Ovary (tissue), 9 donors: ENCODE data around the gene TNFRSF11A. TPM values are rescaled to one million over a fixed set of nuclear protein-coding genes. Genes with fewer than 3 reads are reported as not detected.

Experiments used
- DNase-seq, 5 donors: peaks; one replicate each; pipeline ENCODE4 v3.0.0-alpha.2; 2019 to 2020
- H3K27ac ChIP-seq, 2 donors: fragments of 200-600 bp; one replicate each; pipeline versions ENCODE4 v1.5.1 to v1.8.0; 2019 to 2022
- H3K27me3 ChIP-seq: fragments of 200-600 bp; one replicate; pipeline ENCODE4 v1.8.0; 2022
- H3K36me3 ChIP-seq: fragments of 200-600 bp; sonication (generic); one replicate; pipeline ENCODE4 v1.5.1; 2019
- H3K4me1 ChIP-seq: one replicate; pipeline ENCODE4 v1.8.1; 2013; ENCODE audit warnings: mild to moderate bottlenecking, moderate library complexity; ENCODE audit not compliant: insufficient read depth
- H3K4me3 ChIP-seq: fragments of 200-600 bp; sonication (generic); one replicate; pipeline ENCODE4 v1.5.1; 2017
- H3K9me3 ChIP-seq, 2 donors: fragments of 200-600 bp in 1 of 2; sonication (generic) in 1 of 2; one replicate each; pipeline versions ENCODE4 v1.5.1 to v1.8.1; 2013 to 2019; ENCODE audit warnings: mild to moderate bottlenecking in 1 of 2, moderate library complexity in 1 of 2
- EP300 ChIP-seq: sonication (generic); formaldehyde crosslinking; IDR thresholded peaks from one replicate; pipeline ENCODE4 v1.6.1; 2017; ENCODE audit warnings: antibody characterized with exemption
- POLR2A ChIP-seq: fragments of 450-650 bp; IDR thresholded peaks from one replicate; pipeline ENCODE4 v1.6.1; 2017; ENCODE audit warnings: antibody characterized with exemption, mild to moderate bottlenecking, moderate library complexity
- WGBS, 3 donors: extraction: QIAGEN DNeasy Blood & Tissue Kit in 1 of 3; methylation state at CpG; one replicate each; pipeline versions ENCODE4 v1.1.5 to v1.1.7; 2013 to 2017; 5-methylcytosine and 5-hydroxymethylcytosine counted together
- intact Hi-C, 4 donors: fragments of 100-400 bp; cut with DNase I; formaldehyde crosslinking; loops; one replicate each; pipeline versions ENCODE4 v1.11.0 to v1.15.1; 2022 to 2023
- polyA plus RNA-seq, 2 donors: library from polyadenylated mRNA; stranded (reverse); fragments of 200-250 nt in 1 of 2; fragments of 350-450 nt in 1 of 2; fragmentation: Illumina TruSeq in 1 of 2; extraction: RNeasy Lipid Tissue Mini Kit (QIAGEN cat#74804) in 1 of 2; gene quantifications; one replicate each; pipeline ENCODE4 v1.2.3, GENCODE V29; 2013 to 2014
- total RNA-seq, 7 donors: library from RNA; depleted of rRNA in 2 of 7; stranded (reverse); fragments of >200 nt in 2 of 7; fragmentation: NEBNext Ultra II Directional in 3 of 7; extraction: Animal tissue kit (Norgen Biotek cat#: 25700) in 3 of 7; gene quantifications; one replicate each; pipeline versions ENCODE4 v1.1.0 to v1.2.4, GENCODE V29; 2016 to 2023
- TF ChIP-seq, protein P1 (sequence below), 3 donors: fragments of 450-650 bp in 2 of 3; fragments of 200-600 bp in 1 of 3; IDR thresholded peaks; one replicate each; pipeline versions ENCODE4 v1.5.1 to v1.8.0; 2016 to 2022; ENCODE audit warnings: antibody characterized with exemption in 3 of 3, mild to moderate bottlenecking in 1 of 3
- donor health status: DM: no; HTN: no; CAD: no; lungs with moderate emphysema.
- donor health status: DM: no; HTN: no; CAD: no.
- donor health status: Bipolar disorder and iron deficiency.
- donor health status: DM: yes; HTN: yes; CAD: no.
- donor health status: DM: no; HTN: no; CAD: no.
- donor health status: DM: yes; HTN: yes; CAD: no.

The TNFRSF11A gene
- total and polyA plus RNA-seq, 9 donors, result 0.70 to 9.2 (median 1.8) TPM

DNA sequence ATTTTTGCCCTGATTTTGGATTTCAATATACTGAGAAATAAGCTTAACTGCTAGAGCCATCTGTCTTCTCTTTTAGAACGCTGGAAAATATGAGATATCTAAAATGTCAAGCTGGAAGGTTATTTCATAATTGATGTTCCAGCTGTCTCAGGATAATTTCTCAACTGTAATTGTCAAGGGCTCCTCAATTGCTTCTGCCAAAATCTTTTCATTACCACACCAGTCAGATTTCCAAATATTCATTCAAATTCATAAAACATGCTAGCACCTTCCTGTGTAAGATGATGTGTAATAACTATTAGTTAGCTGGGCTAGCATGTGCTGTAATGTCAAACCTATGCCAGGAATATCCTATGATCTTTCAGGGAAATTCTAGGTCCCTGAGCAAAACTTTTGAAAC, 88.1 kb downstream of the TNFRSF11A start:
- no peak for DNase-seq
- H3K4me1 ChIP-seq, result no peaks in the 10 kb centered on the region
- TF ChIP-seq POLR2A (no peak), EP300 (no peak)
- TF ChIP-seq, protein P1, sequence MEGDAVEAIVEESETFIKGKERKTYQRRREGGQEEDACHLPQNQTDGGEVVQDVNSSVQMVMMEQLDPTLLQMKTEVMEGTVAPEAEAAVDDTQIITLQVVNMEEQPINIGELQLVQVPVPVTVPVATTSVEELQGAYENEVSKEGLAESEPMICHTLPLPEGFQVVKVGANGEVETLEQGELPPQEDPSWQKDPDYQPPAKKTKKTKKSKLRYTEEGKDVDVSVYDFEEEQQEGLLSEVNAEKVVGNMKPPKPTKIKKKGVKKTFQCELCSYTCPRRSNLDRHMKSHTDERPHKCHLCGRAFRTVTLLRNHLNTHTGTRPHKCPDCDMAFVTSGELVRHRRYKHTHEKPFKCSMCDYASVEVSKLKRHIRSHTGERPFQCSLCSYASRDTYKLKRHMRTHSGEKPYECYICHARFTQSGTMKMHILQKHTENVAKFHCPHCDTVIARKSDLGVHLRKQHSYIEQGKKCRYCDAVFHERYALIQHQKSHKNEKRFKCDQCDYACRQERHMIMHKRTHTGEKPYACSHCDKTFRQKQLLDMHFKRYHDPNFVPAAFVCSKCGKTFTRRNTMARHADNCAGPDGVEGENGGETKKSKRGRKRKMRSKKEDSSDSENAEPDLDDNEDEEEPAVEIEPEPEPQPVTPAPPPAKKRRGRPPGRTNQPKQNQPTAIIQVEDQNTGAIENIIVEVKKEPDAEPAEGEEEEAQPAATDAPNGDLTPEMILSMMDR (IDR thresholded peaks at IDR 0.05), result no peak
- no peaks in the 10 kb centered on the region for H3K36me3 ChIP-seq
- H3K27me3 ChIP-seq, result no peaks in the 10 kb centered on the region
- H3K4me3 ChIP-seq, result no peak overlapping the region
- H3K9me3 ChIP-seq, result no peaks in the 10 kb centered on the region
- H3K27ac ChIP-seq, result no peak overlapping the region
- intact Hi-C loops, result no loop called here
- WGBS, 3 donors, result 2 to 5% (median 5%) methylated on average over 1 of the region's 1 CpG

GRCh38 chr18:62418258-62418657, 93.1 kb downstream of the TNFRSF11A start:
- H3K36me3 ChIP-seq, result no peaks in the 10 kb centered on the region
- no peak overlapping the region for H3K4me3 ChIP-seq
- TF ChIP-seq POLR2A (no peak), EP300 (no peak)
- DNase-seq, result no peak
- H3K4me1 ChIP-seq, result no peaks in the 10 kb centered on the region
- WGBS, 3 donors, result 81 to 92% (median 86%) methylated on average over 1 of the region's 1 CpG
- H3K27me3 ChIP-seq, result no peaks in the 10 kb centered on the region
- H3K9me3 ChIP-seq, result no peaks in the 10 kb centered on the region
- H3K27ac ChIP-seq, result no peak overlapping the region
- intact Hi-C loops, result no loop called here

- DNase-seq, result no peak
- WGBS, 3 donors, result 85 to 92% (median 85%) methylated on average over 3 of the region's 3 CpGs
- TF ChIP-seq POLR2A (no peak), EP300 (no peak)
- TF ChIP-seq, protein P1 (IDR thresholded peaks at IDR 0.05), result no peak
- Histone ChIP-seq H3K27ac (no peak overlapping the region), H3K4me1 (no peaks in the 10 kb centered on the region), H3K4me3 (no peak overlapping the region), H3K9me3 (no peaks in the 10 kb centered on the region), H3K27me3 (no peaks in the 10 kb centered on the region), H3K36me3 (no peaks in the 10 kb centered on the region)
- intact Hi-C loops, result no loop called here
These were observed 95.0 kb downstream of the TNFRSF11A start for GRCh38 chr18:62420151-62420512.

DNA sequence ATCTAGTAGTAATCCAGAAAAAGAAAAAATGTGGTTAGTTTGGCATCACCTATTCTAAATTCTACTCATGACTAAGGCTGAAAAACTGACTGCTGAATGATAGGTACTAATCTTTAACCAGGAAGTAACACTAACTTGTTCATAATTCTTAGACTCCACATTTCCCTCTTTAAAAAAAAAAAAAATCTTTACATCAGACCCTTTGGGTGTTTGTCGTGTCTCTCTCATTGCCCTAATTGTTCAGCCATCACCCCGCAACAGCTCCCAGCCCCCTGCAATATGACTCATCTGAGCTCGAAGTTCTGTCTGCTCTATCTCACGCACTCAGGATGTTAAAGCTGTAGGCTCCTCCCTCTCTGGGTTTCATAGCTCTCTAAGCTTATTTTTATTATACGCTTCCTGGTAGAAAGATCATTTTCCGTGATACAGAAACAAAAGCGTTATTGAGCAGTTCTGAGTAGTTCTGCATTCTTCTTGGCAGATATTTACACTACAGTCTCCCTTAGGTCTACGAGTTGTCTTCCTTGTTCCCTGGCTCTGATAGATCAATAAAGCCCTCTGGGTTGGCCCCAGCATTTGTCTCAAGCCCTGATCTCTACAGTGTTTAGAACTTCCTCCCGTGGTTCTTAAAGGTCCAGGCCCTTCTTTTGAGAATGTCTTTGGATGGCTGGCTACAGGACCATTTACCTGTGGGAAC, 95.6 kb downstream of the TNFRSF11A start:
- no peak overlapping the region for H3K27ac ChIP-seq
- no peaks in the 10 kb centered on the region for H3K27me3 ChIP-seq

More for the DNA sequence above, 95.6 kb downstream of the TNFRSF11A start:
- intact Hi-C loops, result no loop called here
- H3K4me1 ChIP-seq, result peaks cover 2% of the 10 kb centered on the region
- H3K36me3 ChIP-seq, result no peaks in the 10 kb centered on the region
- H3K9me3 ChIP-seq, result no peaks in the 10 kb centered on the region
- TF ChIP-seq EP300, result no peak
- TF ChIP-seq POLR2A, result no peak
- TF ChIP-seq, protein P1 (IDR thresholded peaks at IDR 0.05), result no peak
- WGBS, 3 donors, result 43 to 54% (median 50%) methylated on average over 9 of the region's 9 CpGs
- no peak overlapping the region for H3K4me3 ChIP-seq
- DNase-seq, result no peak
